UCSD-AML1 (cell line): ENCODE data around the gene CDCA5.
A peak's percentile ranks its signal among the peaks of the same experiment; 100 is the strongest.
"Not testable (repeated sequence)": the region's sequence is repeated elsewhere in the genome, so short reads cannot be mapped to it uniquely, and the experiment has no call there.

ENCODE experiments used
- DNase-seq: peaks from one replicate; lab custom pipeline; 2025; ENCODE audit not compliant: unreplicated experiment; lab: John Stamatoyannopoulos, UW

Gene CDCA5

GRCh38 chr11:65119670-65119995, 35.8 kb upstream of the CDCA5 start:
- no peak for DNase-seq

- not testable (repeated sequence) for DNase-seq
Measured at GRCh38 chr11:65118891-65119669, 35.2 kb upstream of the CDCA5 start.

- no peak for DNase-seq
Measured at GRCh38 chr11:65118097-65118837, 34.4 kb upstream of the CDCA5 start.

- peak; percentile 99 for DNase-seq
Measured at GRCh38 chr11:65117206-65118096, 33.6 kb upstream of the CDCA5 start, which contains the start of gene ZNHIT2. ZNHIT2 (minus strand) TSS chr11:65117701; CDS start chr11:65117653, 48 bp downstream.

- no peak for DNase-seq
Measured at GRCh38 chr11:65116370-65117205, 32.7 kb upstream of the CDCA5 start.

- no peak for DNase-seq
Measured at GRCh38 chr11:65115361-65116082, 31.7 kb upstream of the CDCA5 start.

GRCh38 chr11:65114538-65115171, 30.8 kb upstream of the CDCA5 start:
- no peak for DNase-seq

GRCh38 chr11:65113839-65114238, 30.0 kb upstream of the CDCA5 start:
- DNase-seq, result no peak

- no peak for DNase-seq
Measured at GRCh38 chr11:65113361-65113756, 29.5 kb upstream of the CDCA5 start.

GRCh38 chr11:65112546-65113360, 28.9 kb upstream of the CDCA5 start:
- peak; percentile 77 for DNase-seq

- DNase-seq, result peak; percentile 94
Measured at GRCh38 chr11:65111744-65112545, 28.1 kb upstream of the CDCA5 start, which contains the start of gene TM7SF2. TM7SF2 (plus strand) TSS chr11:65111872; CDS start chr11:65112016, 144 bp downstream.

- DNase-seq, result no peak
Measured at GRCh38 chr11:65111159-65111743, 27.4 kb upstream of the CDCA5 start.

- peak; percentile 85 for DNase-seq
Measured at GRCh38 chr11:65110354-65110861, 26.6 kb upstream of the CDCA5 start.

- DNase-seq, result no peak
Measured at GRCh38 chr11:65109231-65110198, 25.7 kb upstream of the CDCA5 start.

- no peak for DNase-seq
Measured at GRCh38 chr11:65108469-65109123, 24.8 kb upstream of the CDCA5 start.
